NCI-H2227 treated with DMSO at 0.1 percent for 48 hours (cell line): ENCODE data around the gene PTPRA.
"Not testable (repeated sequence)": the region's sequence is repeated elsewhere in the genome, so short reads cannot be mapped to it uniquely, and the experiment has no call there.

Experiments
- DNase-seq: peaks from one replicate; lab custom pipeline; 2025; lab: John Stamatoyannopoulos, UW

The PTPRA gene

DNA sequence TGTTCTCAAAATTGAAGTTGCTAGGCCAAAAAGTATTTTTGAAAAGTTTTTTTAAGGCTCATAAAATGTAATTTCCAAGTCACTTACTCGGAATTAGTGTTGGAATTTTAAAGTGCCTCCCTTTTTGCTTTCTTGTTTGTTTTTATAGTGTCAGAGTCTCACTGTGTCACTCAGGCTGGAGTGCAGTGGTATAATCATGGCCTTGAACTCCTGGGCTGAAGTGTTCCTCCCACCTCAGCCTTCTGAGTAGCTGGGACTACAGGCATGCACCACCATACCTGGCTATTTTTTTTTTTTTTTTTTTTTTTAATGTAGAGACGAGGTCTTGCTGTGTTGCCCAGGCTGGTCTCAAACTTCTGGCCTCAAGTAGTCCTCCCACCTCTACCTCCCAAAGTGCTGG is 130.1 kb downstream of the PTPRA start:
- no peak for DNase-seq

DNA sequence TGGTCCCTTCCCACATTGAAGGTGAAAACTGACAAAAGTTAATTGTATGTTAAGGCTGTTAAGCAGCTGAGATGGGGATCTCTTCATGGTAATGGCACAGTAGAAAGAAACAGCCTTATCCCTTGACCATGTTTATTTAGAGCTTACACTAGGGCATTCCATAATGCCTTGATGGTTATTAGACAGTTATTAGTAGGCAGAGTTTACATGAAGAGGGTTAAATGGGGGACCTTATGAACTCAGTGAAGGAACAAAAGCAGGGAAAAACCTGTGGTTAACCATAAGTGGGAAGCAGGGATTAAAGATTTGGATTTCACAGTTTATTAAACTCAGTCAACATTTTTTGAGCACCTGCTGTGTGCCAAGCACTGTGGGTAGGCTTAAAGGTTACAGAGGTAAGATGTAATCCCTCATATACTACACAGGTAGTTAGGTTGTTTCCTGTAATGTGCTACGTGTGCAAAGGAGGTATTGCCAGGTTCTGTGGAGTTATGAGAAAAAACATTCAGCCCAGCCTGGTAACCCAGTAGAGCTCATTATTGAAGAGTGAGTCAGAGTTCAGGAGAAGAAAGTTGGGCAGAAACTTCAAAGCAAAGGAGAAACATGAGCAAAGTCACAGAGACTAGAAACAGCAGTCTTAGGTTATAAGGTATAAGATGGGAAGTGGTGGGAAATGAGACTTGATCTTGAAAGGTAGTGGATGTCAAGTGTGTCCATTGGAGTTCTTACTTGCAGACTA is 137.9 kb downstream of the PTPRA start:
- DNase-seq, result peak; percentile 56

DNA sequence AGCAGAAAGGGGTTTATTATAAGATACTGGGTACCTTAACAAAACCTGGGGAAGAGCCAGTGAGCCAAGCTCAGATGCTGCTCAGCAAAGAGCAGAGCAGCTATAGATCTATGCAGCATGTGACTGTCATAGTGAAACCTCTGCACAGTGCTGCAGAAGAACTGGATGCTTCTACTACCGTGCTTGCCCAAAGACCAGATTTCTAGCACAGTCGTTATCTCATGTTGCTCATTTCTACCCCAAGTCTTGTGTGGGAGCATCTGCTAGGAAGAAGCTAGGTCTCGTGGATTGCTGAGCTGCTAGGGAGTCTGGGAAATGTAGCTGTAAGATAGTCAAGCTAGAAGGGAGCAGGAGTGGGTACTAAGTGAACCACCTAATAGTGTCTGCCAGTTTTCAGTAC is 138.5 kb downstream of the PTPRA start:
- DNase-seq, result no peak

DNA sequence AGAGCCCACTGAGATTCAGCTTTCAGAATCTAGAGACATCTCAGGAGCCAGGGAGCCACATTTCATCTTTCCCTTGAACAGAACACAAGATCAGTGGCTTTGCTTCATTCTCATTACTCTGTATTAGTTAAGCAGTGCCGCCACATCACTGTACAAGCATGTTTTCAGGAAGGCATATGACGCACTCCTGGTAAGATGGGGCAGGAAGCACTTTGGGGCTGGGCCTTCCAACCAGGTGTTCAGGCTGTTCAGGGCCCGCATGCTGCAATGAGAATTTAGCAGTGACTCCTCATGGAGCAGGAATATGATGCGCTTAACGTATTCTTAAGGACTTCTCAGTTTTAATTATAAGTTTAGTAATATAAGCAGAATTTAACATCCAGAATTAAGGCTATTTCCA is 140.5 kb downstream of the PTPRA start:
- DNase-seq, result no peak

DNA sequence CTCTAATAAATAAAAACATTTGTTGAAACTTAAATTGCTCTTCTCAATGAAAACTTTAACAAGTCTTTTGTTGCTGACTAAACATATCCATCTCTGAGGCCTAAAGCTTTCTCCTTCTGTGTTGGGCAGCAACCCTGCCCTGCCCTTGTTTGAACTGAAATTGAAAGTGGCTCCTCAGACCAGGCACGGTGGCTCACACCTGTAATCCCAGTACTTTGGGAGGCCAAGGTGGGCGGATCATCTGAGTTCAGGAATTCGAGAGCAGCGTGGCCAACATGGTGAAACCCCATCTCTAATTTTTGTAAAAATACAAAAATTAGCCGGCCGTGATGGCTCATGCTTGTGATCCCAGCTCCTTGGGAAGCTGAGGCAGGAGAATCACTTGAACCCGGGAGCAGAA is 140.9 kb downstream of the PTPRA start:
- DNase-seq, result no peak

DNA sequence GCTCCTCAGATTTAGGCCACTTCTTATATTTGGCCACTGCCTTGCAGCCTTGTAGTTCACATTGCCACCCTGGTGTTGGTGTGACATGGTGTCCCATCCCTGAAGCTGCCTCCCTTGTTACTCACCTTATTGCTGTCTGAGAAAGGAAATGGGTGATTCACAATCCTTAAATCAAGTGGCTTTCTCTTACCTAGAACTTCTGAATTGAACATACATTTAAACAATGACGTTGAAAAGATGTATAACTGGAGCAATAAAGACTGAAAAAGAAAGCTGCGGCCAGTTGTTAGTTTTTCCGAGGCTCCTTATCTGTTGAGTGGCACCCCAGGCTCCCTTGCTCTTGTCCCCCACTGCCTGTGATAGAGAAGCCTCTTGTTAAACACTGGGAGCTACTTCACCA is 141.4 kb downstream of the PTPRA start:
- no peak for DNase-seq

DNA sequence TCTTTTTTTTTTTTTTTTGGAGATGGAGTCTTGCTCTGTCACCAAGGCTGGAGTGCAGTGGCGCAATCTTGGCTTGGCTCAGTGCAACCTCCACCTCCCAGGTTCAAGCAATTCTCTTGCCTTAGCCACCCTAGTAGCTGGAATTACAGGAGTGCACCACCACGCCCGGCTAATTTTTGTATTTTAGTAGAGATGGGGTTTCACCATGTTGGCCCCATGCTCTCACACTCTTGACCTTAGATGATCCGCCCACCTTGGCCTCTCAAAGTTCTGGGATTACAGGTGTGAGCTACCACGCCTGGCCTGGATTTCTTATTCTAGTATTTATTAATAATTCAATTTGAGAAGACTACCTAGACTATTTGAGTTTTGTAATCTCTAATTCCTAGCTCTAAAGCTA is 142.0 kb downstream of the PTPRA start:
- DNase-seq, result not testable (repeated sequence)

DNA sequence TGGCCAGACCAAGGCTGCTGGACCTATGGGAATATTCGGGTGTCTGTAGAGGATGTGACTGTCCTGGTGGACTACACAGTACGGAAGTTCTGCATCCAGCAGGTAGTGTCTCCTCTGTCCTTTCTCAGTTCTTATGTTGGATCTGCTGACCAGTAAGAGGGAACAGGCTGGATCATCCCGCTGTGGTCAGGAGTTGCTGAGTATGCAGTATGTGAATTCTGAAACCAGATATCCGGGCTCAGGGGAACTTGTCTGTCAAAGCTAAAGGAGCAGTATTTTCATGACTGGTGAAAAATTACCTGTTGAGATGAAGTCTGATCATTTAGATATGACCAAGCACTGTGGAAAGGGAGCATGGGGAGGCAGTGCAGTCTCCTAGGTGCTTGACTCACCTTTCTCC is 148.0 kb downstream of the PTPRA start:
- no peak for DNase-seq

DNA sequence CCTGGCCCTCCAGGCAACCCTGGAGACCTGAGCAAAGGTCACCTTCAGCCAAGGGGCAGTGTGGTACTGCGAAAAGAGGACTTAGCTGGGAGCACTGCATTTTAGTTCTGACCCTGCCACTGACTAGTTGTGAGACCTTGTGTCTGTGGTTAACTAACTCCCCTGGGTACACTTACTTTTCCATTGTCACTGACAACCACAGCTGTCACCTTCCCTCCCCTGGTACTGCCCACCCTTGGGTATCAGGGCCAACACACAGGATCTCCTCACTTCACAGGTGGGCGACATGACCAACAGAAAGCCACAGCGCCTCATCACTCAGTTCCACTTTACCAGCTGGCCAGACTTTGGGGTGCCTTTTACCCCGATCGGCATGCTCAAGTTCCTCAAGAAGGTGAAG is 148.5 kb downstream of the PTPRA start:
- no peak for DNase-seq

DNA sequence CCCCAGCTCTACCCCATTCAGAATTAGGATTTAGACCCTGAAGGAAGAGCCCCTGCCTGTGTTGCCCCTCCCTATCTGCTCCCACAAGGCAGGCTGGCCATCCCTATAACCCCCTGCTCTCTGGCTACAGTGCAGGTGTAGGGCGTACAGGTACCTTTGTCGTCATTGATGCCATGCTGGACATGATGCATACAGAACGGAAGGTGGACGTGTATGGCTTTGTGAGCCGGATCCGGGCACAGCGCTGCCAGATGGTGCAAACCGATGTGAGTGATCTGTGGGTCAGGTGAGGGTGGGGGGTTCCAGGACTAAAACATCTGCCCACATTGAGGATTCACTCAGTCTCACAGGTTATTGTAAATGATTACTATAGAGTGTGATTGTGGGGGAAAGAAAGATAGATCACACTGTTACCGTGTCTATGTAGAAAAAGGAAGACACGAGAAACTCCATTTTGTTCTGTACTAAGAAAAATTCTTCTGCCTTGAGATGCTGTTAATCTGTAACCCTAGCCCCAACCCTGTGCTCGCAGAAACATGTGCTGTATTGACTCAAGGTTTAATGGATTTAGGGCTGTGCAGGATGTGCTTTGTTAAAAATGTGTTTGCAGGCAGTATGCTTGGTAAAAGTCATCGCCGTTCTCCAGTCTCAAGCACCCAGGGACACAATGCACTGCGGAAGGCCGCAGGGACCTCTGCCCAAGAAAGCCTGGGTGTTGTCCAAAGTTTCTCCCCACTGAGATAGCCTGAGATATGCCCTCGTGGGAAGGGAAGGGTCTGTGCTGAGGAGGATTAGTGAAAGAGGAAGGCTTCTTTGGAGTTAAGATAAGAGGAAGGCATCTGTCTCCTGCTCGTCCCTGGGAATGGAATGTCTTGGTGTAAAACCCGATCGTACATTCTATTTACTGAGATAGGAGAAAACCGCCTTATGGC is 149.5 kb downstream of the PTPRA start:
- not testable (repeated sequence) for DNase-seq

DNA sequence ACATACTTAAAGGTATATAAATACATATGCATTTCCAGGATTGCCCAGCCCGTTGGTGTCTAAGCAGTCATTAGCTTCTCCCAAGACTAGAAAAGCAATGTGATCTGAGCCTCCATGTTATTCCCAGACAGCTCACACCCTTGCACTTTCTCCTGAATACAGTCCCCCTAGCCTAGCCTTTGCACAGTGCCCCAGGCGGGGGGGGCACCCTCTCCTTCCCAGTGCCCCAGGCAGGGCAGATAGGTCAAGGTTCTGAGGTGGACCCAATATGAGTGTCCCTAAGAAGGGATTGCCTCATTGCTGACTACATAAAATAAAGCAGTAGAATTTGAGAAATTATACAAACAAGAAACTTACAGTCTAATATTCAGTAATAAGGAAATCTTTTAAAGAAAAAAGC is 154.7 kb downstream of the PTPRA start:
- DNase-seq, result no peak

DNA sequence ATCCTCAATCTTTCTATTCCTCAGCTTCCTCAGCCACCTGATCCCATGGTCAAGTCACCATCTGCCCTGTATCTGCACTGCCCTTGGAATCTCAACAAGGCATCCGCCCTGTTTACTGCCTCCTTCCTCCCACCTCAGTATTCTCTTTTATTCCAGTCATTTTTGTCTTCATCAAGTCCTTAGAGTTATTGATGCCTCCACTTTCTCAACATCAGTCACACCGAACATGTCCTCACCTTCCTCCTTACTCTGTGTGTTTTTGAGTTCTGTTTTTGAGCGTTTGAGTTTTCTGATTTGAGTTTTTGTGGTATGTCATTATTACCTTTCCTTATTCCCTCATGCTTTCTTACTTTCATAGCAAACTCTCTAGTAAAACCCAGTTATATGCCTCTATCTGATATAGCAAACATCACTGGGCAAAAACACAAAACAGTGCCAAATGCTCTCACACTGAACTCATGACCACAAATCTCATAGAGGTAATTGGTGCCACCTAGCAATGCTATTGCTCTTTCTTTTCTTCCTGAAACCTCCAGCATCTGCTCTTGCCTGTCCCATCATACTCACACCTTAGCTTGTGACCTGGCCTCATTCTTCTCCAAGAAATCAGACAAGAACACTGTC is 158.4 kb downstream of the PTPRA start:
- no peak for DNase-seq

DNA sequence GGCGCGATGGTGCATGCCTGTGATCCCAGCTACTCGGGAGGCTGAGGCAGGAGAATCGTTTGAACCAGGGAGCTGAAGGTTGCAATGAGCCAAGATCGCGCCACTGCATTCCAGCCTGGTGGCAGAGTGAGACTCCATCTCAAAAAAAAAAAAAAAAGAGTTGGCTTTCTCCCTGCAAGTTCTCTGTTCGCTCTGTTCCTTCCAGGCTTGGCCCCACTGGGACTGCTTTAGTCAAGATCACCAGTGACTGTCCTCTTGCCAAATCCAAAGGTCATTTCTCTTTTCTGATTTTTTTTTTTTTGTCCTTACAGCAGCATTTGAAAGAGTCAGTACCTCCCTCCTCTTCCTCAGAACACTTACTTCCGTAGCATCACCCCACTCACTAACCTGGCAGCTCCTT is 159.3 kb downstream of the PTPRA start:
- no peak for DNase-seq

DNA sequence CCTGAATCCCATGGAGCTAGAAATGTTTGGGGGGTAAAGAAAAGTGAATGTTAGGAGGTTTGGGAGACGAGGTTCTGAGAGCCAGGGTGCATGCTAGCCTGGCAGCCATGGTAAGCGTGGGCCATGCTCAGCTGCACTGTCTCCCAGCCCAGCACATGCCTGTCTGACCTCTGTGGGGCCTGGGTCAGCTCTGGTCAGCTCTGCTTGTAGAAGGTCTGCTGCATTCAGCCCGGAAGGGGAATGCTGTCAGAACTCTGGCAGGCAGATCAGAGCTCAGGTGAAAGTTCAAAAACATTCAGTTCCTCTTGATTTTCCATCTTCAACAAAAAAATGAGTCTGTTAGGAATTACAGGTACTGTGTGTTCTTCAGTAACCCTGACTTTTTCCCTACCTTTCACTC is 164.4 kb downstream of the PTPRA start:
- DNase-seq, result no peak

DNA sequence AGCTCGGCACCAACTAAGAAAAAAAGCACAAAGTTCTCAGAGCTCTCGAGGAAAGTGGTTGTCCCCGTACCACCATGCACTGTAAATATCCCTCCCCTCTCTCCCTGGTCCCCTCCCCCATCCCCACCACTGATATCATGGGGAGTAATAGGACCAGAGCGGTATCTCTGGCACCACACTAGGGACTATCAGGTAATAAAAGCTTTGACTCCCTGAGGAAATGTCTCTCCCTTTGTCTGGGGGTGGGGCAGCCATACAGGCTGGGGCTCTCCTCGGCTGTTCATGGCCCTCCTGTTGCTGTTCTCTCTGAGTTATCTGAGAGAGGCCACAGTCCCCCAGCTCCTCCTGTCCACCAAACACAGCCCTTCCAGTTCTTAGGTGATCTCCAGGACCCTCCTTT is 165.2 kb downstream of the PTPRA start:
- no peak for DNase-seq

DNA sequence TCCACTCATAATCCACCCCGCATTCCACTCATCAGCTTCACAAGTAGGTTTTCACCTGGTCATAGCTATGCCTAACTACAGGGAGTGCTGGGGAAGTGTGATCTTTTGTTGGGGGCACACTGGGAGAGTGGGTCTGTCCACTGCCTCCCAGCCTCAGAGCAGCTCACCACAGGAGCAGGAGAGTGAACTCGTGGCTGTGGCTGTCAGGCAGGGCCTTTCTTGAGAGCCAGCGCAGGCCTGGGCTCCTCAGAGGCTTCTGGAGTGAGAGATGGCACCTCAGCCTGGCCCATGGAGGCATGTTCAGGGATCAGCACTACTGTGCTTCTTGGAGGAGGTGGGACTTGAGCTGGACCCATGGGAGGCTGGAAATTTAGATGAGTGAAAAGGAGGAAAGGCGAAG is 166.1 kb downstream of the PTPRA start:
- no peak for DNase-seq

DNA sequence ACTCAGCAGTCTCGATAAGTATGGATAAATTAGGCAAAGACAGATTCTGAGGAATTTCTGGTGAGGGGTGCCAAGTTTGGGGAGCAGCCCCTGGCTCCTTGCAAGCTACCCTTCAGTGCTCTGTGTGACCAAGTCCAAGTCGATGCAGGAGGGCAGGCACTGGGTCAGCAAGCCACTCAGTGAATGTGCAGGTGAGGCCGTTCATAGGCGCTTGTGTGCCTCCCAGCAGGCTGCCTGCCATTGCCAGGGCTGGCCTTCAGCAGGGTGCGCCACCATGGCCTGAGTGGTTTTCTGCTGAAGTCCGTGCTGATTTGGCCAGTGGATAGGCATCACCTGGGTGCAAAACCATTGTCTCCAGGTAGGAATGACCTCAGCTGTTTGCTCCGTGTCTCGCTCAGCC is 166.8 kb downstream of the PTPRA start:
- no peak for DNase-seq

DNA sequence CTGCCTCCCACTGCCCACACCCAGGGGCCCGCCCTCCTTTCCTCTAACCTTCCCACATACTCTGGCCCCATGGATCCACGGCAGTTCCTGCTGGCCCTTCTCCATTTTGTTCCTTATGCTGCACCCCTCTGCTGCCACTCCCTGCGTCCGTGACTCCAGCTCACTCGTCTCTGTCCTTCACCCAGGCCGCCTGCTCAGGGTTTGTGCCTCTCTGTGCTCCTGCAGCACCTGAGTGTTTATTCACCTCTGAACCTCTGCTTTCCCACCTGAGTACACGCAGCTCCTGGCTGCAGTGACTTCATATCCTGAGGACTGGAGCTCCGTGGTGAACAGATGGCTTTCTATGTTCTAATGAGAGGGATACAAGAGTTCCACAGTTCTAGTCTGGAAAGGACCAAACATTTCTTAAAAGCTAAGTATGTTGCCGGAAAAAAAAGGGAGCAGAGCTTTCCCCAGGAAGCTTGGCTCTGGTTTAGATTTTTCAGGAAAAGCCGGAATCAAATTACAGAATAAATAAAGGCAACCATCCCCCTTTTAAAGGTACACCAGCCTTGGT is 168.7 kb downstream of the PTPRA start:
- DNase-seq, result no peak

DNA sequence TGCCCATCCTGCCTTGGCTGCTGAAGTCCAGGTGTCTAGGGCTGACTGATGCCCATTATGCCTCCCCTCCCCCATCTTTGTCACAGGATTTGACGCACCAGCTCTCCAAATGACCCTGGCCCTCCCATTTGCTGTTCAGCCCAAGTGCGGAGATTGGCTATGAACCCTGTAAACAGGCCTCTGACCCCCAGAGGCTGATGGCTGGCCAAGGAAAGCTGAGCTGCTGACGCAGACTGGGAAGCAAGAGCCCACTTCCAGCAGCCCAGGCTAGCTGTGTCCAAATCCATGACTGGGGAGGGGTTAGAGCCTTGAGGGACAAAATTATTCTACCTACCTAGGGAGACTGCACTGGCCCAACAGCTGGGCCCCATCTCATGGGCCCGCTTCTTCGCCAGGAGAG is 169.3 kb downstream of the PTPRA start:
- no peak for DNase-seq

DNA sequence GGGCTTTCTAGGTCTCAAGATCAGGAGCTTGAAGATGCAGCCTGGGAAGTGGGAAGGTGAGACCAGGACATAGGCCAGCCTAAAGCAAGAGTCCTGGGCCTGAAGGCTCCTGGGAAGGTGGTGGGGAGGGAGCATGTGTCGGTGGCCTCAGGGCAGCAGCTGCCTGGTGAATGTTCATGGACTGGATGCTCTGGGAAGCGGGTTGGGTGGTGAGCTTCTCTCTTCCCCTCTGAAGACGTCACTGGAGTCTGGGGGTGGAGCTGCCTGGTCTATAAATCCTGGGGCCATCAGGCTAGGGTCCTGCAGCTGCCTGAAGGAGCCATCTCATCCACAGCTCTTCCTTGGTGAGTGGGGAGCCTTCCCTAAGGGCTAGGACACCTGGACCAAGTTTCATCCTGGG is 170.0 kb downstream of the PTPRA start, which contains the start of gene GNRH2:
GNRH2 (plus strand) TSS at position 301 of the 400 bp plus-strand sequence. CDS start 793 bp downstream, outside the sequence.
- DNase-seq, result no peak

DNA sequence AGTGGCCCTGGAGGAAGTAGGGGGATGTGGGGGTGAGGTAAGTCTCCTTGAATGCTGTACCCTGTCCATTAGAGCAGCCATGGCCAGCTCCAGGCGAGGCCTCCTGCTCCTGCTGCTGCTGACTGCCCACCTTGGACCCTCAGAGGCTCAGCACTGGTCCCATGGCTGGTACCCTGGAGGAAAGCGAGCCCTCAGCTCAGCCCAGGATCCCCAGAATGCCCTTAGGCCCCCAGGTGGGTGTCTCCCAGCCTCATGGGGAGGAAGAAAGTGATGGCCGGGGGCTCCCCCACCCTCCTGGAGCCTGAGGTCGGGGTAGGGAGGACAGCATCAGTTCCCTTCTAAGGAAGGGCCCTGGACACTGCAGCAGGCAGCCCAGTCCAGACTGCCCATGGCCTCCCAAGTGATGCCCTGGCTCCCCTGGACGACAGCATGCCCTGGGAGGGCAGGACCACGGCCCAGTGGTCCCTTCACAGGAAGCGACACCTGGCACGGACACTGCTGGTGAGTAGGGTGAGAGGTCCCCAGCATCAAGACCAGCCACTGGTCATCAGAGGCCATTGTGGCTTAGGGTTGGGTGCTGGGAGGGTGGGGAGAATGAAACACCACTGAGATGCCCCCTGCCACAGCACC is 171.2 kb downstream of the PTPRA start:
- no peak for DNase-seq
